ENCODE data around the gene PCBP3. TPM values are rescaled to one million over a fixed set of nuclear protein-coding genes. Genes with fewer than 3 reads are reported as not detected.

PCBP3 gene
- total and polyA plus RNA-seq, 2 of the 13 experiments (the other 11 are each of a cell fraction or from before 2014, with no cell fraction given): not detected

DNA sequence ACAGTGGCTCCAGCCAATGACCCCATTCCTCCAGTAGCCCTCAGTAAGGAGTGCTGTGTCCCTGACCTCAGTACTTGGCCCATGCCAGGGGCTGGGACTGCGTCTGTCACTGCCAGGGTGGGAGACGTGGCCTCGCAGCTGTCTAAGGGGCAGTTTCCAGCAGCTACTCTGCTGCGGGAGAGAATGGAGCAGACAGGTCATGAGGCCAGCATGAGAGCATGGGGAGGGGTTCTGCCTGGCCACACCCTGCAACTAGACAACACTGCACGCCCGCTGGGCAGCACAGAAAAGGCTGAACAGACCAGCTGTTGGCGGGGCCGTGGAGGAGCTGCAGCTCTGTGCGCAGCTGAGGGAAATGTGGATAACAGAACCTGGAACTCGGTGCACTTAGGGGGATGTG is 246.4 kb downstream of the PCBP3 start:
- ChIA-PET CTCF (ENCODE audit: low intra/inter-chr PET ratio, low total read pairs) (no interaction called here), POLR2A (no interaction called here)
- in situ Hi-C loops (cut with HindIII; ENCODE audit: extremely low pct_ligation_motif_present, low pct_unique_long_range_greater_than_20kb): no loop called here
- Histone ChIP-seq H3K9ac (ENCODE audit: insufficient read depth, low read depth, low read length) (no peak overlapping the region), H3K4me1 (ENCODE audit: insufficient read depth, low read length) (no peaks in the 10 kb centered on the region), H3K27ac (ENCODE audit: extremely low read length, insufficient read depth, low read length) (no peak overlapping the region), H3K27me3 (ENCODE audit: control insufficient read depth in 1 of 2, insufficient read depth in 2 of 2, low read length in 2 of 2) (peaks cover 17 to 78% of the 10 kb centered on the region in 2 experiments; a peak in 4 of 5 replicates), H2AFZ (ENCODE audit: low read length) (no peak overlapping the region), H3K9me3 (ENCODE audit: low read length) (no peaks in the 10 kb centered on the region), H3K4me3 (replicated peaks in 1 of 3; ENCODE audit: insufficient read depth in 1 of 3, low read depth in 2 of 3, low read length in 3 of 3) (no peak overlapping the region), H3K79me2 (ENCODE audit: insufficient read depth, low read length) (no peaks in the 10 kb centered on the region), H4K20me1 (ENCODE audit: insufficient read depth, low read length) (no peaks in the 10 kb centered on the region), H3K4me2 (ENCODE audit: low read depth, low read length) (no peak overlapping the region), H3K36me3 (replicated peaks in 1 of 2; ENCODE audit: control insufficient read depth in 1 of 2, insufficient read depth in 2 of 2, low read length in 2 of 2) (no peaks in the 10 kb centered on the region)
- DNase-seq (ENCODE audit: low spot score) (no peak), FAIRE-seq (no peak), ATAC-seq (no peak)
- no TSS peak for BruUV-seq (replicated peaks)
- no peak for TF ChIP-seq NR2F2 (IDR thresholded peaks at IDR 0.05; ENCODE audit: borderline replicate concordance, low read depth)
- no peak for TF ChIP-seq GPN1 (CRISPR knock-in tag; IDR thresholded peaks at IDR 0.05; ENCODE audit: borderline replicate concordance)
- TF ChIP-seq, protein P1, sequence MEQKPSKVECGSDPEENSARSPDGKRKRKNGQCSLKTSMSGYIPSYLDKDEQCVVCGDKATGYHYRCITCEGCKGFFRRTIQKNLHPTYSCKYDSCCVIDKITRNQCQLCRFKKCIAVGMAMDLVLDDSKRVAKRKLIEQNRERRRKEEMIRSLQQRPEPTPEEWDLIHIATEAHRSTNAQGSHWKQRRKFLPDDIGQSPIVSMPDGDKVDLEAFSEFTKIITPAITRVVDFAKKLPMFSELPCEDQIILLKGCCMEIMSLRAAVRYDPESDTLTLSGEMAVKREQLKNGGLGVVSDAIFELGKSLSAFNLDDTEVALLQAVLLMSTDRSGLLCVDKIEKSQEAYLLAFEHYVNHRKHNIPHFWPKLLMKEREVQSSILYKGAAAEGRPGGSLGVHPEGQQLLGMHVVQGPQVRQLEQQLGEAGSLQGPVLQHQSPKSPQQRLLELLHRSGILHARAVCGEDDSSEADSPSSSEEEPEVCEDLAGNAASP (CRISPR knock-in tag; IDR thresholded peaks at IDR 0.05; ENCODE audit: borderline replicate concordance): no peak
- no peak for TF ChIP-seq MED13 (CRISPR knock-in tag; IDR thresholded peaks at IDR 0.05)
- TF ChIP-seq JUND (CRISPR knock-in tag; IDR thresholded peaks at IDR 0.05): no peak
- TF ChIP-seq, protein P2, sequence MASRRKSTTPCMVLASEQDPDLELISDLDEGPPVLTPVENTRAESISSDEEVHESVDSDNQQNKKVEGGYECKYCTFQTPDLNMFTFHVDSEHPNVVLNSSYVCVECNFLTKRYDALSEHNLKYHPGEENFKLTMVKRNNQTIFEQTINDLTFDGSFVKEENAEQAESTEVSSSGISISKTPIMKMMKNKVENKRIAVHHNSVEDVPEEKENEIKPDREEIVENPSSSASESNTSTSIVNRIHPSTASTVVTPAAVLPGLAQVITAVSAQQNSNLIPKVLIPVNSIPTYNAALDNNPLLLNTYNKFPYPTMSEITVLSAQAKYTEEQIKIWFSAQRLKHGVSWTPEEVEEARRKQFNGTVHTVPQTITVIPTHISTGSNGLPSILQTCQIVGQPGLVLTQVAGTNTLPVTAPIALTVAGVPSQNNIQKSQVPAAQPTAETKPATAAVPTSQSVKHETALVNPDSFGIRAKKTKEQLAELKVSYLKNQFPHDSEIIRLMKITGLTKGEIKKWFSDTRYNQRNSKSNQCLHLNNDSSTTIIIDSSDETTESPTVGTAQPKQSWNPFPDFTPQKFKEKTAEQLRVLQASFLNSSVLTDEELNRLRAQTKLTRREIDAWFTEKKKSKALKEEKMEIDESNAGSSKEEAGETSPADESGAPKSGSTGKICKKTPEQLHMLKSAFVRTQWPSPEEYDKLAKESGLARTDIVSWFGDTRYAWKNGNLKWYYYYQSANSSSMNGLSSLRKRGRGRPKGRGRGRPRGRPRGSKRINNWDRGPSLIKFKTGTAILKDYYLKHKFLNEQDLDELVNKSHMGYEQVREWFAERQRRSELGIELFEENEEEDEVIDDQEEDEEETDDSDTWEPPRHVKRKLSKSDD (CRISPR knock-in tag; IDR thresholded peaks at IDR 0.05; ENCODE audit: low read depth): no peak
- TF ChIP-seq ZNF382 (CRISPR knock-in tag; IDR thresholded peaks at IDR 0.05; ENCODE audit: borderline replicate concordance): no peak
- TF ChIP-seq, protein P3, sequence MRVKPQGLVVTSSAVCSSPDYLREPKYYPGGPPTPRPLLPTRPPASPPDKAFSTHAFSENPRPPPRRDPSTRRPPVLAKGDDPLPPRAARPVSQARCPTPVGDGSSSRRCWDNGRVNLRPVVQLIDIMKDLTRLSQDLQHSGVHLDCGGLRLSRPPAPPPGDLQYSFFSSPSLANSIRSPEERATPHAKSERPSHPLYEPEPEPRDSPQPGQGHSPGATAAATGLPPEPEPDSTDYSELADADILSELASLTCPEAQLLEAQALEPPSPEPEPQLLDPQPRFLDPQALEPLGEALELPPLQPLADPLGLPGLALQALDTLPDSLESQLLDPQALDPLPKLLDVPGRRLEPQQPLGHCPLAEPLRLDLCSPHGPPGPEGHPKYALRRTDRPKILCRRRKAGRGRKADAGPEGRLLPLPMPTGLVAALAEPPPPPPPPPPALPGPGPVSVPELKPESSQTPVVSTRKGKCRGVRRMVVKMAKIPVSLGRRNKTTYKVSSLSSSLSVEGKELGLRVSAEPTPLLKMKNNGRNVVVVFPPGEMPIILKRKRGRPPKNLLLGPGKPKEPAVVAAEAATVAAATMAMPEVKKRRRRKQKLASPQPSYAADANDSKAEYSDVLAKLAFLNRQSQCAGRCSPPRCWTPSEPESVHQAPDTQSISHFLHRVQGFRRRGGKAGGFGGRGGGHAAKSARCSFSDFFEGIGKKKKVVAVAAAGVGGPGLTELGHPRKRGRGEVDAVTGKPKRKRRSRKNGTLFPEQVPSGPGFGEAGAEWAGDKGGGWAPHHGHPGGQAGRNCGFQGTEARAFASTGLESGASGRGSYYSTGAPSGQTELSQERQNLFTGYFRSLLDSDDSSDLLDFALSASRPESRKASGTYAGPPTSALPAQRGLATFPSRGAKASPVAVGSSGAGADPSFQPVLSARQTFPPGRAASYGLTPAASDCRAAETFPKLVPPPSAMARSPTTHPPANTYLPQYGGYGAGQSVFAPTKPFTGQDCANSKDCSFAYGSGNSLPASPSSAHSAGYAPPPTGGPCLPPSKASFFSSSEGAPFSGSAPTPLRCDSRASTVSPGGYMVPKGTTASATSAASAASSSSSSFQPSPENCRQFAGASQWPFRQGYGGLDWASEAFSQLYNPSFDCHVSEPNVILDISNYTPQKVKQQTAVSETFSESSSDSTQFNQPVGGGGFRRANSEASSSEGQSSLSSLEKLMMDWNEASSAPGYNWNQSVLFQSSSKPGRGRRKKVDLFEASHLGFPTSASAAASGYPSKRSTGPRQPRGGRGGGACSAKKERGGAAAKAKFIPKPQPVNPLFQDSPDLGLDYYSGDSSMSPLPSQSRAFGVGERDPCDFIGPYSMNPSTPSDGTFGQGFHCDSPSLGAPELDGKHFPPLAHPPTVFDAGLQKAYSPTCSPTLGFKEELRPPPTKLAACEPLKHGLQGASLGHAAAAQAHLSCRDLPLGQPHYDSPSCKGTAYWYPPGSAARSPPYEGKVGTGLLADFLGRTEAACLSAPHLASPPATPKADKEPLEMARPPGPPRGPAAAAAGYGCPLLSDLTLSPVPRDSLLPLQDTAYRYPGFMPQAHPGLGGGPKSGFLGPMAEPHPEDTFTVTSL (CRISPR knock-in tag; IDR thresholded peaks at IDR 0.05; ENCODE audit: borderline replicate concordance): no peak
- TF ChIP-seq, protein P4, sequence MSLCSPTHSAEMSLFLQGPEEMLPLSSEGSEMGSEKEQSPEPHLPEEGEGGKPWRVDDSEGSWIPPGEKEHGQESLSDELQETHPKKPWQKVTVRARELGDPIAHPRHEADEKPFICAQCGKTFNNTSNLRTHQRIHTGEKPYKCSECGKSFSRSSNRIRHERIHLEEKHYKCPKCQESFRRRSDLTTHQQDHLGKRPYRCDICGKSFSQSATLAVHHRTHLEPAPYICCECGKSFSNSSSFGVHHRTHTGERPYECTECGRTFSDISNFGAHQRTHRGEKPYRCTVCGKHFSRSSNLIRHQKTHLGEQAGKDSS (CRISPR knock-in tag; IDR thresholded peaks at IDR 0.05; ENCODE audit: borderline replicate concordance, low read depth): no peak
- intact Hi-C loops (cut with micrococcal nuclease; ENCODE audit: unreplicated experiment): no loop called here
- WGBS (ENCODE audit: low lambda C conversion rate): 18% methylated on average over 6 of the region's 10 CpGs

All from HepG2 (cell line).